GM11168 (cell line): ENCODE results near the gene NMUR1.

Experiments
- in situ Hi-C: fragments of 300-500 bp; cut with MboI; formaldehyde crosslinking; loops from one replicate; pipeline ENCODE4 v1.12.0; 2022; ENCODE audit warnings: low sequenced_read_pairs; ENCODE audit not compliant: unreplicated experiment

NMUR1 gene

GRCh38 chr2:231554748-231555545, 24.7 kb upstream of the NMUR1 start:
- in situ Hi-C loops: loop anchor here (5.0 kb wide), 1 partner anchor 33 kb away; no protein-coding TSS in a partner anchor

DNA sequence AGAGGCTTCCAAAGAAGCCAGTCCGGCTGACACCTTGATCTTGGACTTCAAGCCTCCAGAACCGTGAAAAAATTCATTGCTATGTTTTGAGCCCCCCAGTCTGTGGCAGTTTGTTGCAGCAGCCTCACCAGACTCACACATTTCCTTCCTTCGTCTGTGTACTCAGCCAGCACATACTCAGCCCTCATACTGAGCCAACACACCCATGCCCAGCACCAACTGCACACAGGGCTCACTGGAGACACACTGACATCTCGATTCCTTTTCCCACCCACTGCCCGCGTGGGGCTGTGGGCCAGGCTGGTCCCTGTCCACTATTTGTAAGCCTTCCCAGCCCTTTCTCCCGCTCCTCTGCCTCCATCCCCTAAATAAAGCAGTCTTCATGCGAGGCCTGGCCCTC, 24.1 kb upstream of the NMUR1 start:
- in situ Hi-C loops: no loop called here

- in situ Hi-C loops: no loop called here
Measured at GRCh38 chr2:231552752-231553151, 22.5 kb upstream of the NMUR1 start.

- in situ Hi-C loops: no loop called here
Measured at GRCh38 chr2:231549446-231550239, 19.4 kb upstream of the NMUR1 start.

DNA sequence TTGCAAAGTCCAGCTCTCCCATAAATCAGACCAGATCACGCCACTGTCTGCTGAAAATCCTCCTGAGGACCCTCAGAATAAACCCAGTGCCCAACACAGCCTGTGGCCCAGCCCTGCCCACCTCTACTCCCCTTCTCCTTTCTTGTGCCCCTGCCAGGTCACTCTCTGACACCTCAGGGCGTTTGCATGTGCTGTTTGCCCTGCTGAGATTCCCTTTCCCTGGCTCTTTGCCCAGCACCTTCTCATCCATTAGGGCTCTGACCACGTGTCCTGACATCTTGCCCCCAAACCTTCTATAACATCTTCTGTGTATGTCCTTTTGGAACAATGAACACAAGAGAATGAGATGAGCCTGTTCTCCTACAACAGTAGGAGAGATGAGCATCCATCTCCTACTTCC, 18.5 kb upstream of the NMUR1 start:
- in situ Hi-C loops: no loop called here

- in situ Hi-C loops: no loop called here
Measured at GRCh38 chr2:231547315-231548110, 17.3 kb upstream of the NMUR1 start.

DNA sequence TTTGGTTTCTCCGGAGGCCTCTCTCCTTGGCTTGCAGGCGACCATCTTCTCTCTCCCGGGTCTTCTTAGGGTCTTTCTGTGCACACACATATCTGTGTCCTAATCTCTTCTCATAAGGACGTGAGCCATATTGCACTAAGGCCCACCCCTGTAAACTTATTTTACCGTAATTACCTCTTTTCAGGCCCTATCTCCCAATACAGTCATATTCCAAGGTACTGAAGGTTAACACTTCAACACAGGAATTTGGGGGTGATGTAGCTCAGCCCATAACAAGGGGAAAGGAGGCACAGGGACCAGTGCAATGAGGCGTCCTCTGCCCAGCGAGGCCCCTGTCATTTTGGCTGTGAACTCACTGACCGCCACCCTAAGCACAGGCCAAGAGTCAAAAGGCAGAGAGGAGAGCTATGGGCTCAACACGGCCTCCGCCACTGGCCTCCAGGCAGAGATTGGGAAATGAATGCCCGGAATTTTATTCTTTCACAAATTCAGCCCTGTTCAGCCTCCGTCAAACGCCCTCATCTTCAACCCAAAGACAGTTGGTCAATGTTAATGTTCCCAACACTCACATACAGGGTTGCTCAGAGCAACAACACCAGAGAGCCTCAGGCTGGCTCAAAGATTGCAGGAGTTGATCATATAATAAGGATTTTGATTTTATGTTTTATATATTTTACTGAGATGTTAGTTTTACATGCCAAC, 15.9 kb upstream of the NMUR1 start:
- in situ Hi-C loops: no loop called here

DNA sequence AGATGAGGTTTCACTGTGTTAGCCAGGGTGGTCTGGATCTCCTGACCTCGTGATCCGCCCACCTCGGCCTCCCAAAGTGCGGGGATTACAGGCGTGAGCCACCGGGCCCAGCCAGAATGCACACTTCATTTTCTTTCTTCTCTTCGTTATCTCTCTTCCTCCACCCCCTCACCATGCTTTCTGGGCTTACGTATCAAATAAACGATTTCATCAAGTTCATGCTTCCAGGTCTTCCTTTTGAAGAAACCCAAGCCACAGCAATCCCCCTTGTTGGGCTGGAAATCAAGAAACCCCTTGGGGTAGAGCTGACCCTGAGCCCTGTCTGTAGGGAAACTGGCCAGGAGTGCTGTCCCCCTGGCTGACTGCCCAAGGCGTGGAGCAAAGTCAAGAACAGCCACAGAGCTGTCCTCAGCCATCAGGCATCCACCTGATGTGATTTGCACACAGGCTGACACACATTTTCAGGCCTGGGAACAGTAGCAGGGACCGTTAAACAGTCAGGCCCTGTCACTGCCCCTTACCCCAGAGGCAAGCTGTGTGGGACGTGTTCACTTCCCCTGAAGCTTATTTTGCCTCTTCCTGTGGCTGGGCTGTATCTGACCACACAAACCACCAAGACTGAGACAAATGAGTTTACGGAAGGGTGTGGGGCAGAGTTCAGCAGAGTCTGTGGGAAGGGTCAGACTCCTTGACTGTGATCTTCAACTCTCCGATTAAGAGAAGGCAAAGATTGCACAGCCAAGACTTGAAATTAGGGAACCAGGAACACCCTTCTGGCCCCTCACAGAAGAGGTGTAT, 15.1 kb upstream of the NMUR1 start:
- in situ Hi-C loops: no loop called here

DNA sequence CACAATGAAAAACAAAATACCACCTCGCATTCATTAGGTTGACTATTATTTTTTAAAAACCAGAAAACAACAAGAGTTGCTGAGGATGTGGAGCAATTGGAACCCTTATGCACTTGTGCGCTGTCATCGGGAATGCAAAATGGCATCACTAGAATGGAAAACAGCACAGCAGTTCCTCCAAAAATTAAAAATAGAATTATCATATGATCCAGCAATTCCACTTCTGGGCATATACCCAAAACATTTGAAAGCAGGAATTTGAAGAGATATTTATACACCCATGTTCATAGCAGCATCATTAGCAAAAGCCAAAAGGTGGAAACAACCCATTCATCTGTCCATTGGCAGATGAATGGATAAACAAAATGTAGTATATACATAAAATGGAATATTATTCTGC, 11.9 kb upstream of the NMUR1 start:
- in situ Hi-C loops: no loop called here

DNA sequence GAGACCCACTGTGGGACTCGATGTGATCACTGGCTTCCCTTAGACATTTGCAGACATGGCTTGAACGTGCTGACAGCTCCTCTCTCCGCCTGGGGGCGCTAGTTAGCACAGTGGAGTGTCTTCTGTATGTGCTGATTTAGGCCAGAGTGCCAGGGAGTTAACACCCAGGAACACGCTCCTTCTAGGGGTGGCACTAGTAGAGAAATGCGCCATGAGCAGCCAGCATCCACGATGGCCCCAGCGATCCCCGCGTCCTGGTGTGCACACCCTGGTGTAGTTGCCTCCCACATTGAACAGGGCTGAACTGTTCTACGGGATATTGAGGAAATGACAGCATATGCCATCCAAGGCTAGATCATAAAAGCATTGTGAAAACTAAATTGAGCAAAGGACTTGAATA, 11.4 kb upstream of the NMUR1 start:
- in situ Hi-C loops: no loop called here

DNA sequence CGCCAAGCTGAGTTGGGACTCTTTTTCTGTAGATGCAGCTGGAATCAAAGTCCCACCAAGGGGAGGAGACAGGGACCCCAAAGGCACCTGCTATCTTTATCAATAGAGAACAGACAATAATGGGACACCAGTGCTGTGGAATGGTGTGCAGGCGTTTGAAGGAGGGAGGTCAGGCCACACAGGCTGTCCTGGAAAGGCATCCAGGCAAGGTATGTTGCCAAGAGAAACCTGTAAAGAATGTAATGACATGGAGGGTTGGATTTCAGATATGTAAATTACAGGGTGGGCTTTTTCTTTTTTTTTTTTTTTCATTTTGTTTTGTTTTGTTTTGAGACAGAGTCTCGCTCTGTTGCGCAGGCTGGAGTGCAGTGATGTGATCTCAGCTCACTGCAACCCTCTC, 9.7 kb upstream of the NMUR1 start:
- in situ Hi-C loops: no loop called here

DNA sequence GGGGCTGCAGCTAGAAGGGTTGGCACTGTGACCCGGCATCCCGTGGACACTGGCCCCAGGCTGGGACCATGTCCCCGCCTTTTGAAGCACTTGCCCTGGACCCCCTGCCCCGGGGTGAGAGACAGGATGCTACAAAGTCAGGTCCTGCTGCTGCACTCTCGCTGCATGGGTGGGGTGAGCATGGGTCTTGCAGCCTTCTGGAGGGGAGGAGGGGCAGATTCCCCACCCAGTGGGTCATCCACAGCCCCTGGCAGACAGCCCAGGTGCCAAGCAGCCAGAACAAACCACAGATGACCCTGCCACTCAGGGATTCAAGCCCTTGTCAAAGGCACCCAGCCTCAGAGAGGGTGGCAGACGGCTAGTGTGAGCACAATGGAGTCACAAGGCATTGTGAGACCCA, 5.7 kb upstream of the NMUR1 start:
- in situ Hi-C loops: no loop called here

GRCh38 chr2:231533777-231534125, 3.5 kb upstream of the NMUR1 start:
- in situ Hi-C loops: no loop called here

- in situ Hi-C loops: no loop called here
Measured at GRCh38 chr2:231533086-231533776, 3.0 kb upstream of the NMUR1 start.

DNA sequence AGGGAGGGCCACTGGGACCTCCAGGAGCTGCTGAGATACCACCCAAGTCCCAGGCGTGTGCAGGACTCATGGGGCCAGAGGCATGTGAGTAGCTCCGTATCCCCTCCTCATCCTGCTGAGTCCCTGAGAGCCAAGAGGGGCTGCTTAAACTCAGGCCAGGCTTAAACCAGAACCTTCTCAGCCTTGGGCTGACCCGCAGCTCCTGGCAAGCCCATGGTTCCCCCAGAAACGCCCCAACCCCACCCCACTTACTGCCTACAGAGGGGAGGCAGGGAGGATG, 2.5 kb upstream of the NMUR1 start:
- in situ Hi-C loops: no loop called here

DNA sequence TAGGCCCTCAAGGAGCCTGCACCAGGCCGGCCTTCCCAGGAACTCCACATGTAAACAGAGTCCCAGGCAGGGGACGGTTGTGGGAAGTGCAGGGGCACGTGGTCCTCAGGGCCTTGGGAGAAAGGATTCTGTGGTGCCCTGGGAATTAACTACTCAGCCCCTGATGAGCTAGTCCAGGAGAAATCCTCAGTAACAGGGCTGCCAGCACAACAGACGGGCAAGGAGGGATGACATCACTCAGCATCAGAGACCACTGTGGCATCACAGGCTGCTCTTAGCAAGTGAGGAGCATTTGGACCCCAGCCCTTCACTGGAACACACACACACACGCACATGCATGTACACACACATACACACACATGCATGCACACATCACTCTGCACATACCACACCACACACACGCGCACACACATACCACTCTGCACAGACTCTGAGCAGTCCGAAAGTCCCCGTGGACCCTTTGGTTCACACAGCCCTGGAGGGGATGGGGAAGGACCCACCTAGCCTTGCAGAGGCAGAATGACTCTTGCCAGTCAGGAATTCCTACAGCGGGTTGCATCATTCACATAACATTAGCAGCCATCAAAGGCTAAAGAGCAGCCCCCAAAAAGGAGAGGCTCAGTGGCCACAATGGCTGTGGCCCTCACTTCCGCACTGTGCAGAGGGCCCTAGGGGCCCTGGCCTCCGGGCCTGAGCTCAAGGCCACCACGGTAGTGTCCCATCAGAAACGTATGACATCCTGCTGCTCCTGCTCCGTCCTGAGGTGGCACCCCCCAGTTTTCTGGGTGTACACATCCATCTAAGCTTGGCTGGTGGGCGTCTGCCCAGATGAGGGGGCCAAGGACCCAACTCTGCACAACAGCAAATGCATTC, 1.9 kb upstream of the NMUR1 start:
- in situ Hi-C loops: no loop called here

DNA sequence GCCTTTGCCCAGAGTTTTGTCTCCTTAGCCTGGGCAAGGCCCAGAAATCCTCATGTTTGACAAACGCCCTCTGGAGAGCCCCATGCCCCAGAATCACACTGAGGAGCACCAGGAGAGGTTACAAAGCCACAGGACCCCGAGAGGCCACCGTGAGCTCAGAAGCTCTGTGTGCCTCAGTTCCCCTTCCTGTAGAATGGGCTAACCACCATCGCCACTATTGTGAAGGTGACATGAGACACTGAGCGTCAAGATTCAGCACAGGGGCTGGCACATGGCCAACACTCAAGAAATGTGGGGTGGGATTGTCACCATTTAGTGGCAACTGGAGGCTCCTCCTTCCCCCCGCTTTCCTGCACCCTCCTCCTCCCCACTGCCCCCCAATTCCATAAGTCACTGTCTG, 1.2 kb upstream of the NMUR1 start:
- in situ Hi-C loops: no loop called here

DNA sequence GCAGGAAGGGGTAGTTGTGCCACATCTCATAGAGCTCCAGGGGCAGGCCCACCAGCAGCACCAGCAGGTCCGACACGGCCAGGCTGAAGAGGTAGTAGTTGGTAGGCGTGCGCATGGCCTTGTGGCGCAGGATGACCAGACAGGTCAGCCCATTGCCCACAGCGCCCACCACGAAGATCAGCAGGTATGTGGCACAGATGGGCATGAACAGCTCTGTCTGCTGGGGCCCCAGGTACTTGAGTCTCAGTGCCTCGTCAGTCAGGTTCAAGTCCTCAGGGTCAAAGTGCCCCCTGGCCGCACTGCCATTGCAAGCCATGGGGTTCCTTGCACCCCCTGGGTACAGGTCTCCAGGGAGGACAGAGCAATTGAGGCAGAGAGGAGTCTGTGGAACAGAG, 1.6 kb downstream of the NMUR1 start:
- in situ Hi-C loops: no loop called here
